Left ventricle myocardium inferior (tissue), 1 donor: Measurements from ENCODE around the gene MAGI2. TPM values are rescaled to one million over a fixed set of nuclear protein-coding genes. Genes with fewer than 3 reads are reported as not detected.

Experiments used
- DNase-seq: peaks from one replicate; pipeline ENCODE4 v3.0.0-alpha.2; 2020
- H3K27ac ChIP-seq: fragments of 200-600 bp; replicated peaks from 2 replicates; pipeline ENCODE4 v1.8.0; 2021
- H3K27me3 ChIP-seq: fragments of 200-600 bp; 2 replicates; pipeline ENCODE4 v1.8.0; 2021; ENCODE audit warnings: low read depth
- H3K36me3 ChIP-seq: fragments of 200-600 bp; 2 replicates; pipeline ENCODE4 v1.8.0; 2021
- H3K4me1 ChIP-seq: fragments of 200-600 bp; 2 replicates; pipeline ENCODE4 v1.8.0; 2021
- H3K4me3 ChIP-seq: fragments of 200-600 bp; 2 replicates; pipeline ENCODE4 v1.8.0; 2021; ENCODE audit warnings: mild to moderate bottlenecking, moderate library complexity
- H3K9me3 ChIP-seq: fragments of 200-600 bp; replicated peaks from 2 replicates; pipeline ENCODE4 v1.8.0; 2021
- CTCF ChIP-seq: fragments of 200-600 bp; IDR thresholded peaks from 2 replicates; pipeline ENCODE4 v1.8.0; 2021; ENCODE audit warnings: antibody characterized with exemption, mild to moderate bottlenecking, borderline replicate concordance
- intact Hi-C: fragments of 100-400 bp; cut with micrococcal nuclease; formaldehyde crosslinking; loops from one replicate; pipeline ENCODE4 v1.11.0; 2022
- total RNA-seq: library from RNA; stranded (reverse); fragmentation: NEBNext Ultra II Directional; extraction: Animal tissue kit (Norgen Biotek cat#: 25700); gene quantifications from one replicate; pipeline ENCODE4 v1.2.1, GENCODE V29; 2021
- donor health status: DM: no; HTN: yes; CAD: no; lungs with severe emphysema.

Gene MAGI2
- total RNA-seq, 1 donor from 2014 or later: 4.5 TPM

GRCh38 chr7:77982926-77983550 is 1470.4 kb downstream of the MAGI2 start:
- Histone ChIP-seq H3K36me3 (no peaks in the 10 kb centered on the region), H3K27ac (no peak overlapping the region), H3K9me3 (peaks cover 3% of the 10 kb centered on the region), H3K4me3 (no peak overlapping the region), H3K27me3 (no peaks in the 10 kb centered on the region), H3K4me1 (peaks cover 4% of the 10 kb centered on the region)
- intact Hi-C loops: no loop called here
- DNase-seq: no peak
- TF ChIP-seq CTCF: no peak

- H3K27me3 ChIP-seq: no peaks in the 10 kb centered on the region
- TF ChIP-seq CTCF: no peak
- no peak overlapping the region for H3K27ac ChIP-seq
- intact Hi-C loops: no loop called here
- H3K9me3 ChIP-seq: no peaks in the 10 kb centered on the region
- no peaks in the 10 kb centered on the region for H3K36me3 ChIP-seq
- H3K4me3 ChIP-seq: no peak overlapping the region
- DNase-seq: no peak
- peaks cover 4% of the 10 kb centered on the region for H3K4me1 ChIP-seq
These were observed 1473.3 kb downstream of the MAGI2 start for GRCh38 chr7:77980087-77980713.

GRCh38 chr7:77979219-77979618 is 1474.2 kb downstream of the MAGI2 start:
- Histone ChIP-seq H3K27ac (no peak overlapping the region), H3K9me3 (no peaks in the 10 kb centered on the region), H3K36me3 (no peaks in the 10 kb centered on the region), H3K4me1 (peaks cover 4% of the 10 kb centered on the region), H3K27me3 (no peaks in the 10 kb centered on the region), H3K4me3 (no peak overlapping the region)
- intact Hi-C loops: no loop called here
- no peak for DNase-seq
- TF ChIP-seq CTCF: no peak

GRCh38 chr7:77975672-77976480 is 1477.6 kb downstream of the MAGI2 start:
- H3K4me1 ChIP-seq: peaks cover 4% of the 10 kb centered on the region
- TF ChIP-seq CTCF: no peak
- no peak overlapping the region for H3K27ac ChIP-seq
- H3K4me3 ChIP-seq: no peak overlapping the region
- no peak for DNase-seq
- no peaks in the 10 kb centered on the region for H3K9me3 ChIP-seq
- H3K36me3 ChIP-seq: no peaks in the 10 kb centered on the region
- no peaks in the 10 kb centered on the region for H3K27me3 ChIP-seq
- intact Hi-C loops: no loop called here

- TF ChIP-seq CTCF: no peak
- no peak for DNase-seq
- no peak overlapping the region for H3K27ac ChIP-seq
- H3K4me1 ChIP-seq: no peaks in the 10 kb centered on the region
- H3K9me3 ChIP-seq: no peaks in the 10 kb centered on the region
- H3K4me3 ChIP-seq: no peak overlapping the region
- H3K27me3 ChIP-seq: no peaks in the 10 kb centered on the region
- H3K36me3 ChIP-seq: no peaks in the 10 kb centered on the region
- intact Hi-C loops: no loop called here
These were observed 1481.7 kb downstream of the MAGI2 start for GRCh38 chr7:77971726-77972125.
